ENCODE data around the gene PGAM1. TPM values are rescaled to one million over a fixed set of nuclear protein-coding genes. Genes with fewer than 3 reads are reported as not detected.

The PGAM1 gene
- total RNA-seq, 1 donor from 2014 or later, result 57.9 TPM

DNA sequence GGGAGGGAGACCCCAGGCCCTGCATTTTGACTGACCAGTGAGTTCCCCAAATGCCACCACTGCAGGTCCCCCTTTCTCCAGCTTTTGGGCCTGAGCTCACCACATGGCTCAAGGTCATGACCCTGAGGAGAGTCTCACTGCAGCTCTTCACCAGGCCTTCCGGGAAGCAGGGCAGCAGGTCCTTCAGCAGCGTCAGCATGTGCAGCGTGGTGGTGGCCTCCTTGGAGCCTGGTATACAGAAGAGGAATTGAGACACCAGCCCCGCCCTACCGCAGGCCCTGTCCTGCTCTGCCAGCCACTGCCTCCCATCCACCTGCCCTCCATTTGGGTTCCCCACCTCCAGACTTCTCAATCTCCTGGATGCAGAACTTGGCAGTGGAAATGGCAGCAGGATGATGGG is 37.8 kb upstream of the PGAM1 start:
- H3K36me3 ChIP-seq (ENCODE audit: control insufficient read depth in 3 of 3, insufficient read depth in 3 of 3, low read length in 3 of 3), result peaks cover 39 to 57% (median 53%) of the 10 kb centered on the region in 3 donors

DNA sequence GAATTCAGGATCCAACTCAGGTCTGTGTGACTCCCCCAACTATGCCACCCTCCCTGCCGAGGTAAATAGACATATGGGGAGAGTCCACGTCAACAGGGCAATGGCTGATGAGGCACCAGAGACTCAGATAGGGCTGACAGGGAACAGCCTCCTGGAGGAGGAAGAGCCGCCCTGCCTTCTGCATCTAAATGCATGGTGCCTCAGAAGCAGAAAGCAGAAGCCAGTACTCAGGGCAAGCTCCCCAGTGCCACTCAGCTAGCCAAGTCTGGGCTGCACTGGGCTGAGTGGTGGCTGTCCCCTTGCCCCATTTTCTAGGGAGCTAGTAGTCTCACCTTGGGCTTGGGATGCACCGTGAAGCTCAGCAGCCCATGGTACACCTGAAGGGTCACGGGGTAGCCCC is 35.9 kb upstream of the PGAM1 start:
- peaks cover 45 to 53% (median 47%) of the 10 kb centered on the region in 3 donors for H3K36me3 ChIP-seq (ENCODE audit: control insufficient read depth in 3 of 3, insufficient read depth in 3 of 3, low read length in 3 of 3)
- peaks cover 0 to 6% (median 0%) of the 10 kb centered on the region in 3 donors for H3K4me1 ChIP-seq (ENCODE audit: control insufficient read depth in 3 of 3, insufficient read depth in 3 of 3, low read length in 3 of 3)
- H3K27me3 ChIP-seq (ENCODE audit: control insufficient read depth in 3 of 3, insufficient read depth in 3 of 3, low read length in 3 of 3), result no peaks in the 10 kb centered on the region
- no peak overlapping the region for H3K27ac ChIP-seq (ENCODE audit: low read depth, low read length)
- no peak overlapping the region for H3K9ac ChIP-seq (ENCODE audit: low read depth in 1 of 3, low read length in 3 of 3)
- no peaks in the 10 kb centered on the region for H3K9me3 ChIP-seq (ENCODE audit: control insufficient read depth in 3 of 3, low read length in 3 of 3)
- no peak overlapping the region for H3K4me3 ChIP-seq (ENCODE audit: low read length in 3 of 3)

More for the DNA sequence above, 37.8 kb upstream of the PGAM1 start:
- peaks cover 0 to under 1% (median 0%) of the 10 kb centered on the region in 3 donors for H3K4me1 ChIP-seq (ENCODE audit: control insufficient read depth in 3 of 3, insufficient read depth in 3 of 3, low read length in 3 of 3)
- no peak overlapping the region for H3K27ac ChIP-seq (ENCODE audit: low read depth, low read length)
- H3K9me3 ChIP-seq (ENCODE audit: control insufficient read depth in 3 of 3, low read length in 3 of 3), result no peaks in the 10 kb centered on the region
- no peaks in the 10 kb centered on the region for H3K27me3 ChIP-seq (ENCODE audit: control insufficient read depth in 3 of 3, insufficient read depth in 3 of 3, low read length in 3 of 3)
- H3K9ac ChIP-seq (ENCODE audit: low read depth in 1 of 3, low read length in 3 of 3), result no peak overlapping the region
- no peak overlapping the region for H3K4me3 ChIP-seq (ENCODE audit: low read length in 3 of 3)

DNA sequence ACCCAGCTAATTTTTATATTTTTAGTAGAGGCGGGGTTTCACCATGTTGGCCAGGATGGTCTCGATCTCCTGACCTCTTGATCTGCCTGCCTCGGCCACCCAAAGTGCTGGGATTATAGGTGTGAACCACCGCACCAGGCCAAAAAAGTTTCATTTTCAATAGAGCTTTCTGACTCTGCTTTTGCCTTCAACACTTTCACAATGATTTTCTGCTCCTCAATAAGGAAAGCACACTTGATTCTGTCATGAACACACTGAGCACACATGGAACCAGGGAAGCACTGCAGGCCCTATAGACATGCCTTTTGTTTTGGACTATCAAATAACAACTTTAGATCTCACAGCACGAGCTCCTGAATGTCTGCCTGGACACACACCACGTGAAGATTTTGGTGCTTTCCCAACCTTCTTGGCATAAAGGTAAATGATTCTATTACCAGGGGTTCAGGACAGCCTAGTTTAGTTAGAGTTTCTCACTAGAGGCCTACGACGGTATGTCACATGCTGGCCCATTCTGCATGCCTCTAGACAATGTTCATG is 32.9 kb upstream of the PGAM1 start:
- Histone ChIP-seq H3K36me3 (ENCODE audit: control insufficient read depth in 3 of 3, insufficient read depth in 3 of 3, low read length in 3 of 3) (peaks cover 39 to 48% (median 46%) of the 10 kb centered on the region in 3 donors), H3K4me3 (ENCODE audit: low read length in 3 of 3) (no peak overlapping the region), H3K4me1 (ENCODE audit: control insufficient read depth in 3 of 3, insufficient read depth in 3 of 3, low read length in 3 of 3) (peaks cover 0 to 6% (median 0%) of the 10 kb centered on the region in 3 donors), H3K9me3 (ENCODE audit: control insufficient read depth in 3 of 3, low read length in 3 of 3) (no peaks in the 10 kb centered on the region), H3K9ac (ENCODE audit: low read depth in 1 of 3, low read length in 3 of 3) (no peak overlapping the region), H3K27ac (ENCODE audit: low read depth, low read length) (peak overlapping the region; percentile 30), H3K27me3 (ENCODE audit: control insufficient read depth in 3 of 3, insufficient read depth in 3 of 3, low read length in 3 of 3) (no peaks in the 10 kb centered on the region)

DNA sequence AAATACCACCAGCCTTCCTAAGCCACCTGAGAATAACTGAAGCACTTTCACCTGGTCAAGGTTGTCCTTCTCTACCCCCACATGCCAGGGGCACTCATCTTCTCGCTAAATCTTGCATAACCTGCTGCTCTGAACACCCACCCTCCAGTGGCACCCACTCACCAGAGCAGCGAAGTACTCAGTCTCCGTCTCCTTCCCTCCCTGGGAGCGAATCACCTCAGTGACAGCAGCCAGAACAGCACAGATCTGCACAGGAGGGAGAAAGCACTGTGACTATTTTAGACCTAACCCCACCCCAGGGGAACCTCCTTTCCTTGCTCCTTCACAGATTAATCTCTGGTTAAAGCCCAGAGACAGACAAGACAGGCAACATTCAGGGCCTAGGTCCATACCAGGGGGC is 29.9 kb upstream of the PGAM1 start:
- Histone ChIP-seq H3K4me1 (ENCODE audit: control insufficient read depth in 3 of 3, insufficient read depth in 3 of 3, low read length in 3 of 3) (peaks cover 11 to 15% (median 13%) of the 10 kb centered on the region in 3 donors), H3K4me3 (ENCODE audit: low read length in 3 of 3) (no peak overlapping the region), H3K27ac (ENCODE audit: low read depth, low read length) (no peak overlapping the region), H3K9me3 (ENCODE audit: control insufficient read depth in 3 of 3, low read length in 3 of 3) (no peaks in the 10 kb centered on the region), H3K9ac (ENCODE audit: low read depth in 1 of 3, low read length in 3 of 3) (no peak overlapping the region), H3K27me3 (ENCODE audit: control insufficient read depth in 3 of 3, insufficient read depth in 3 of 3, low read length in 3 of 3) (no peaks in the 10 kb centered on the region), H3K36me3 (ENCODE audit: control insufficient read depth in 3 of 3, insufficient read depth in 3 of 3, low read length in 3 of 3) (peaks cover 15 to 23% (median 22%) of the 10 kb centered on the region in 3 donors)

DNA sequence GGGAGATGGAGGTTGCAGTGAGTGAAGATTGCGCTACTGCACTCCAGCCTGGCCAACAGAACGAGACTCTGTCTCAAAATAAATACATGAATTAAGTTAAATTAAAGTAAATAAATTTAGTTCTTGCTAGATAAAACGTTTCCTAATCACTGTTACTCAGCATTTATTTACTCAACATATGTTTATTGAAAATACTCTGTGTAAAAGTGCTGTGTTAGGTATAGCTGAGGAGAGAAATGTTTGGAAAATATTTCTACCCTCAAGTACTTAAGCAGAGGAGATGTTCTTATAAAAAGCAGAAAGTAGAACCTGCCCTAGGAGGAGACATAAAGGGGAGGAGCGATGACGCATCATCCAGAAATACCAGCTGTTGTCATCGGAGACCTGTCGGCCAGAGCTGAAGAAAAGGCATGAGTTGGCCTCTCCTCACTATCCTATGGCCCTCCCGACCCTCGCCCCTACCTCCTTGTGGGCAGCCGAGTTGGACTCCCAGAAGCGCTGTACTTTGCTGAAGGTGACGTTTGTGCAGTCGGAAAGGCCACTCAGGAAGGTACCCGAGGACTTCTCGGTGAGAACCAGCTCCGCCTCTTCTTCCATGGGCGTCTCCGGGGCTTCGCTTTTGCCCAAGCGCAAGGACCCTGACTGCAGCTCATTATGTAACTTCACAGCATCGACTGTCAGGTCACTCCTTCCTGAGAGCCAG is 26.0 kb upstream of the PGAM1 start:
- peaks cover 12 to 18% (median 16%) of the 10 kb centered on the region in 3 donors for H3K4me1 ChIP-seq (ENCODE audit: control insufficient read depth in 3 of 3, insufficient read depth in 3 of 3, low read length in 3 of 3)
- no peaks in the 10 kb centered on the region for H3K9me3 ChIP-seq (ENCODE audit: control insufficient read depth in 3 of 3, low read length in 3 of 3)
- H3K27ac ChIP-seq (ENCODE audit: low read depth, low read length), result peak overlapping the region; percentile 90
- peak overlapping the region; percentile 87 to 90 (median 88) for H3K9ac ChIP-seq (ENCODE audit: low read depth in 1 of 3, low read length in 3 of 3)
- H3K36me3 ChIP-seq (ENCODE audit: control insufficient read depth in 3 of 3, insufficient read depth in 3 of 3, low read length in 3 of 3), result peaks cover 7 to 11% (median 8%) of the 10 kb centered on the region in 3 donors
- H3K27me3 ChIP-seq (ENCODE audit: control insufficient read depth in 3 of 3, insufficient read depth in 3 of 3, low read length in 3 of 3), result no peaks in the 10 kb centered on the region
- H3K4me3 ChIP-seq (ENCODE audit: low read length in 3 of 3), result peak overlapping the region; percentile 79 to 97 (median 95)

DNA sequence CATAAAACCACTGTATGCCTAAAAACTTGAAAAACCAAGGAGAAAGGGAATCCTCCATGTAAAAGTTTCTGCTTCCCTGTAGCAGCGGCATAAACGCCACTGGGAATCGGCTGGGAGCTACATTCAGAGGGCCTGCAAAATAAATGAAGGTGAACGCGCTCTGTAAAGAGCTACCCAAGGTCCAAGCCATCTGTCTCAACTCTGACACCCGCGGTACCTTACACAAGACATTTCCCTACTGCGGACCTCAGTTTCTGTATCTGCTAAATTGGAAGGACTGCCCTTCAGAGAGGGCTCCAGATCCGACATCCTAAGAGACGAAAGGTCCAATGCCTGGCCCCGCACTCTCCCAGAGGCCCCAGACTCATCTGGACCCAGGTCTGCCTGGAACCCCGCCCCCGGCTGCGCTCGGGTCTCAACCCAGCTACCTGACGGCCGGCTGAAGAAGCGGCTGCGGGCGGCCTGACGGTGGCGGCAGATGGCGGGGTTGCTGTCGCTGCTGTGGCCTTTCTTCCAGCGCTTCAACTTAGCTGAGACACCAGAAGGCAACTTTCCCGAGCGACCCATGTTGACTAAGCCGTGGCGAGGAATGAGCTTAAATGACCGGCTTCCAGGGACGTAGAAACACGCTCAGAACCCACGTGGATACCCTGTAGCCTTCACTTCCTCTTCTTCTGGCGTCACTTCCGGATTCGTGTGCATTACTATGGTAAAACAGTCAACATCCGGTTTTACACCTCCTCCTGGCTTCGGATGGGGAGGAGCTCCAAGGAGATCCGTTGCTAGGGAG is 25.1 kb upstream of the PGAM1 start, which contains the start of gene RRP12:
TSS of gene RRP12 (minus strand) at position 676 of the 790 bp plus-strand sequence. CDS start at position 567, 109 bp downstream.
- Histone ChIP-seq H3K36me3 (ENCODE audit: control insufficient read depth in 3 of 3, insufficient read depth in 3 of 3, low read length in 3 of 3) (peaks cover 7 to 8% (median 8%) of the 10 kb centered on the region in 3 donors), H3K9ac (ENCODE audit: low read depth in 1 of 3, low read length in 3 of 3) (peak within 1 kb of the TSS; percentile 87 to 90 (median 88)), H3K9me3 (ENCODE audit: control insufficient read depth in 3 of 3, low read length in 3 of 3) (no peaks in the 10 kb centered on the region), H3K27ac (ENCODE audit: low read depth, low read length) (peak within 1 kb of the TSS; percentile 90), H3K4me3 (ENCODE audit: low read length in 3 of 3) (peak within 1 kb of the TSS; percentile 79 to 97 (median 95)), H3K4me1 (ENCODE audit: control insufficient read depth in 3 of 3, insufficient read depth in 3 of 3, low read length in 3 of 3) (peaks cover 12 to 18% (median 16%) of the 10 kb centered on the region in 3 donors), H3K27me3 (ENCODE audit: control insufficient read depth in 3 of 3, insufficient read depth in 3 of 3, low read length in 3 of 3) (no peaks in the 10 kb centered on the region)

DNA sequence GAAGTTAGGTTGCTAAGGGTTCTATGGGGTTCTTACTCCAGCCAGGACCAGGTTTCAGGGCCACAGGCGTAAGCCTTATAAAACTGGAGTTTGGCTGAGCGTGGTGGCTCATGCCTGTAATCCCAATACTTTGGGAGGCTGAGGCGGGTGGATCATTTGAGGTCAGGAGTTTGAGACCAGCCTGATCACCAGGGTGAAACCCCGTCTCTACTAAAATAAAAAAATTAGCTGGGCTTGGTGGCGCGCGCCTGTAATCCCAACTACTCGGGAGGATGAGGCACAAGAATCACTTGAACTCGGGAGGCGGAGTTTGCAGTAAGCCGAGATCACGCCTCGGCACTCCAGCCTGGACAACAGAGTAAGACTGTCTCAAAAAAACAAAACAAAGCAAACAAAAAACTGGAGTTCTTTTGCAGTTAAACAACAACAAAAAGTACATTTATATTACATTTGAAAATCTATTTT is 24.5 kb upstream of the PGAM1 start:
- Histone ChIP-seq H3K9me3 (ENCODE audit: control insufficient read depth in 3 of 3, low read length in 3 of 3) (no peaks in the 10 kb centered on the region), H3K27ac (ENCODE audit: low read depth, low read length) (peak overlapping the region; percentile 90), H3K27me3 (ENCODE audit: control insufficient read depth in 3 of 3, insufficient read depth in 3 of 3, low read length in 3 of 3) (no peaks in the 10 kb centered on the region), H3K4me1 (ENCODE audit: control insufficient read depth in 3 of 3, insufficient read depth in 3 of 3, low read length in 3 of 3) (peaks cover 12 to 18% (median 16%) of the 10 kb centered on the region in 3 donors), H3K36me3 (ENCODE audit: control insufficient read depth in 3 of 3, insufficient read depth in 3 of 3, low read length in 3 of 3) (peaks cover 1 to 2% (median 2%) of the 10 kb centered on the region in 3 donors), H3K4me3 (ENCODE audit: low read length in 3 of 3) (peak overlapping the region; percentile 79 to 97 (median 95)), H3K9ac (ENCODE audit: low read depth in 1 of 3, low read length in 3 of 3) (peak overlapping the region; percentile 87 to 90 (median 88))

DNA sequence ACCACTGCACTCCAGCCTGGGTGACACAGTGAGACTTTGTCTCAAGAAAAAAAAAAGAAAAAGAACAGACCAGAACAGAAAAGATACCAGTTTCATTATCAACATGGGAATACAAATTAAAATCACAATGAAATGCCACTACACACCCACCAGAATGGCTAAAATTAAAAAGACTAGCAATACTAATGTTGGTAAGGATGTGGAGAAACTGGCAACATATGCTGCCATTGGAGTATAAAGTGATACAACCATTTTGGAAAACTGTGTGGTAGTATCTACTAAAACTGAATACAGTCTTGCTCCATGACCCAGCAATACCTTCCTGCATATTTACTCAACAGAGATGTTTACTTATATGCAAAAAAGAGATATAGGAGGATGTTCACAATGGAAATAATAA is 21.9 kb upstream of the PGAM1 start:
- H3K27ac ChIP-seq (ENCODE audit: low read depth, low read length), result no peak overlapping the region
- no peak overlapping the region for H3K9ac ChIP-seq (ENCODE audit: low read depth in 1 of 3, low read length in 3 of 3)
- no peak overlapping the region for H3K4me3 ChIP-seq (ENCODE audit: low read length in 3 of 3)
- H3K27me3 ChIP-seq (ENCODE audit: control insufficient read depth in 3 of 3, insufficient read depth in 3 of 3, low read length in 3 of 3), result no peaks in the 10 kb centered on the region
- peaks cover 16 to 22% (median 21%) of the 10 kb centered on the region in 3 donors for H3K4me1 ChIP-seq (ENCODE audit: control insufficient read depth in 3 of 3, insufficient read depth in 3 of 3, low read length in 3 of 3)
- no peaks in the 10 kb centered on the region for H3K36me3 ChIP-seq (ENCODE audit: control insufficient read depth in 3 of 3, insufficient read depth in 3 of 3, low read length in 3 of 3)
- no peaks in the 10 kb centered on the region for H3K9me3 ChIP-seq (ENCODE audit: control insufficient read depth in 3 of 3, low read length in 3 of 3)

DNA sequence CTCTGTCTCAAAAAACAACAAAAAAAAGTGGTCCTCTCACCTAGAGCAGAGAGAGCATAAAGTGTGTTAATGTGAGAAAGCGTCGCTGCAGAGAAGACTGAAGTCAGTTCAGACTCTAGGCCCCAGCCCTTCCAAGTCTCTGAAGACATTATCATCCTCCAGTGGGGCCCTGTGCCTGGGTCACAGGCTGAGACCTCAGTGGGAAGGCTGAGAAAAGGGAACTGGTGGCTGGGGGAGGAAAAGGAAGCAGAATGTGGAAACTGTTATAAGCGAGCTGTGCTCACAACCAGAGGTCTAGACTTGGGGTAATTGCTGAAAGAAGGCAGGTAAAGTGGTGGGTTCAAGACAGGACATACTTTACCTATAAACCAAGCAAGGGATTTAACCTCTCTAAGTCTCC is 19.9 kb upstream of the PGAM1 start:
- Histone ChIP-seq H3K27me3 (ENCODE audit: control insufficient read depth in 3 of 3, insufficient read depth in 3 of 3, low read length in 3 of 3) (no peaks in the 10 kb centered on the region), H3K4me1 (ENCODE audit: control insufficient read depth in 3 of 3, insufficient read depth in 3 of 3, low read length in 3 of 3) (peaks cover 7 to 11% (median 8%) of the 10 kb centered on the region in 3 donors), H3K36me3 (ENCODE audit: control insufficient read depth in 3 of 3, insufficient read depth in 3 of 3, low read length in 3 of 3) (no peaks in the 10 kb centered on the region), H3K9ac (ENCODE audit: low read depth in 1 of 3, low read length in 3 of 3) (no peak overlapping the region), H3K27ac (ENCODE audit: low read depth, low read length) (peak overlapping the region; percentile 40), H3K4me3 (ENCODE audit: low read length in 3 of 3) (no peak overlapping the region), H3K9me3 (ENCODE audit: control insufficient read depth in 3 of 3, low read length in 3 of 3) (no peaks in the 10 kb centered on the region)
